IMR-90 (cell line): ENCODE measurements around the gene WDR90. TPM values are rescaled to one million over a fixed set of nuclear protein-coding genes. Genes with fewer than 3 reads are reported as not detected.

Source experiments
- ATAC-seq: fragments of 200-7000 bp; cut with Tn5 transposase; 2 replicates; pipeline ENCODE4 v1.9.1; 2020; ENCODE audit warnings: low read depth, mild to moderate bottlenecking, moderate library complexity
- BruUV-seq: library from RNA; stranded (reverse); fragments of 400-500 nt; replicated peaks from 2 replicates; lab custom pipeline; 2021; lab: Mats Ljungman, UMichigan
- CTCF ChIA-PET: fragments of 300-600 bp; formaldehyde crosslinking; extraction: SDS; loops from one replicate; lab custom pipeline; 2021; ENCODE audit warnings: antibody characterized with exemption; lab: Yijun Ruan, JAX
- POLR2A ChIA-PET: fragments of 300-600 bp; sonication (Branson Sonifier 250); formaldehyde crosslinking; loops from one replicate; lab custom pipeline; 2022; ENCODE audit warnings: antibody characterized with exemption; ENCODE audit not compliant: unreplicated experiment; lab: Charles Lee
- DNase-seq: peaks from one replicate; pipeline ENCODE4 v3.0.0; 2013
- H2AFZ ChIP-seq: replicated peaks from 2 replicates; pipeline ENCODE3; 2013; ENCODE audit warnings: low read length, mild to moderate bottlenecking; ENCODE audit not compliant: poor library complexity
- H2AK5ac ChIP-seq: 2 replicates; pipeline ENCODE4 v1.6.1; 2013; ENCODE audit warnings: low read depth, low read length, inconsistent platforms
- H2AK9ac ChIP-seq: replicated peaks from 2 replicates; pipeline ENCODE3; 2013; ENCODE audit warnings: mild to moderate bottlenecking, low read depth, low read length, moderate library complexity; ENCODE audit not compliant: poor library complexity
- H2BK120ac ChIP-seq: 2 replicates; pipeline ENCODE4 v1.6.1; 2013; ENCODE audit warnings: low read depth, low read length, inconsistent platforms
- H2BK15ac ChIP-seq: 3 replicates; pipeline ENCODE4 v1.6.1; 2013; ENCODE audit warnings: low read depth, low read length, inconsistent platforms
- H2BK20ac ChIP-seq: 2 replicates; pipeline ENCODE4 v1.6.1; 2013; ENCODE audit warnings: low read depth, mild to moderate bottlenecking, inconsistent platforms, low read length, moderate library complexity
- H2BK5ac ChIP-seq: 2 replicates; pipeline ENCODE4 v1.6.1; 2013; ENCODE audit warnings: mild to moderate bottlenecking, low read depth, low read length, inconsistent platforms; ENCODE audit not compliant: poor library complexity, severe bottlenecking
- H3K14ac ChIP-seq: replicated peaks from 2 replicates; pipeline ENCODE4 v1.6.1; 2013; ENCODE audit warnings: low read depth, low read length, inconsistent platforms
- H3K18ac ChIP-seq: 2 replicates; pipeline ENCODE4 v1.6.1; 2013; ENCODE audit warnings: low read depth, low read length, control low read depth
- H3K23ac ChIP-seq: 2 replicates; pipeline ENCODE4 v1.6.1; 2013; ENCODE audit warnings: low read depth, low read length, inconsistent platforms
- H3K27ac ChIP-seq: 2 replicates; pipeline ENCODE4 v1.5.1; 2013; ENCODE audit warnings: mild to moderate bottlenecking, control low read depth, low read length; ENCODE audit not compliant: insufficient read depth
- H3K27me3 ChIP-seq: 2 replicates; pipeline ENCODE4 v1.6.1; 2013; ENCODE audit warnings: low read length; ENCODE audit not compliant: control insufficient read depth, insufficient read depth
- H3K36me3 ChIP-seq: 2 replicates; pipeline ENCODE4 v1.6.1; 2013; ENCODE audit warnings: low read length, mixed read lengths; ENCODE audit not compliant: control insufficient read depth, insufficient read depth
- H3K4ac ChIP-seq: 2 replicates; pipeline ENCODE4 v1.6.1; 2013; ENCODE audit warnings: low read depth, low read length, inconsistent platforms
- H3K4me1 ChIP-seq: 2 replicates; pipeline ENCODE4 v1.6.1; 2013; ENCODE audit warnings: low read length, mixed read lengths; ENCODE audit not compliant: control insufficient read depth, insufficient read depth
- H3K4me2 ChIP-seq: 2 replicates; pipeline ENCODE4 v1.6.1; 2013; ENCODE audit warnings: low read depth, mild to moderate bottlenecking, control low read depth, low read length, moderate library complexity
- H3K4me3 ChIP-seq: 2 replicates; pipeline ENCODE4 v1.5.1; 2013; ENCODE audit warnings: low read depth, mild to moderate bottlenecking, control low read depth, low read length, moderate library complexity; ENCODE audit not compliant: insufficient read depth
- H3K56ac ChIP-seq: 2 replicates; pipeline ENCODE4 v1.6.1; 2013; ENCODE audit warnings: low read length, inconsistent platforms; ENCODE audit not compliant: insufficient read depth; ENCODE audit errors: extremely low read depth
- H3K79me1 ChIP-seq, 2 experiments: 2 replicates each; pipeline ENCODE4 v1.6.1; 2013; ENCODE audit warnings: low read length in 2 of 2, inconsistent platforms in 1 of 2, low read depth in 1 of 2
- H3K9ac ChIP-seq: 2 replicates; pipeline ENCODE4 v1.6.1; 2013; ENCODE audit warnings: low read depth, low read length, control low read depth
- H3K9me1 ChIP-seq: 2 replicates; pipeline ENCODE4 v1.6.1; 2013; ENCODE audit warnings: low read length, inconsistent platforms; ENCODE audit not compliant: insufficient read depth
- H3K9me3 ChIP-seq: 2 replicates; pipeline ENCODE4 v1.6.1; 2013; ENCODE audit warnings: low read length; ENCODE audit not compliant: control insufficient read depth, insufficient read depth
- H4K20me1 ChIP-seq: 2 replicates; pipeline ENCODE4 v1.6.1; 2013; ENCODE audit warnings: low read length, inconsistent platforms; ENCODE audit not compliant: insufficient read depth
- H4K5ac ChIP-seq: 2 replicates; pipeline ENCODE4 v1.6.1; 2013; ENCODE audit warnings: mild to moderate bottlenecking, low read depth, low read length, control low read depth
- H4K8ac ChIP-seq, 2 experiments: 2 replicates each; pipeline ENCODE4 v1.6.1; 2013; ENCODE audit warnings: low read depth in 2 of 2, low read length in 2 of 2, control low read depth in 1 of 2, inconsistent platforms in 1 of 2
- H4K91ac ChIP-seq: 2 replicates; pipeline ENCODE4 v1.6.1; 2013; ENCODE audit warnings: low read depth, low read length, inconsistent platforms; ENCODE audit not compliant: insufficient read depth
- BHLHE40 ChIP-seq: fragments of 150-350 bp; IDR thresholded peaks from 2 replicates; pipeline ENCODE4 v1.6.1; 2016; ENCODE audit warnings: mild to moderate bottlenecking, low read depth, low read length
- CTCF ChIP-seq: conservative IDR thresholded peaks from 2 replicates; pipeline ENCODE4 v1.5.1; 2012; ENCODE audit warnings: mild to moderate bottlenecking, low read depth, low read length, improper control_type of control experiment
- ELK1 ChIP-seq: fragments of 150-350 bp; IDR thresholded peaks from 2 replicates; pipeline ENCODE4 v1.6.1; 2016; ENCODE audit warnings: low read depth, mild to moderate bottlenecking, low read length, moderate library complexity, borderline replicate concordance
- MAFK ChIP-seq: IDR thresholded peaks from 2 replicates; pipeline ENCODE4 v1.6.1; 2012; ENCODE audit warnings: low read depth, low read length, improper control_type of control experiment
- MXI1 ChIP-seq: IDR thresholded peaks from 2 replicates; pipeline ENCODE4 v1.6.1; 2012; ENCODE audit warnings: low read depth, mild to moderate bottlenecking, low read length, moderate library complexity, borderline replicate concordance
- NFE2L2 ChIP-seq: fragments of 150-350 bp; IDR thresholded peaks from 2 replicates; pipeline ENCODE4 v1.6.1; 2016; ENCODE audit warnings: low read depth, mild to moderate bottlenecking, low read length
- POLR2A ChIP-seq: IDR thresholded peaks from 2 replicates; pipeline ENCODE4 v1.6.1; 2012; ENCODE audit warnings: mild to moderate bottlenecking, low read depth, low read length
- RFX5 ChIP-seq: IDR thresholded peaks from 2 replicates; pipeline ENCODE4 v1.8.0; 2012; ENCODE audit warnings: low read depth, mild to moderate bottlenecking, low read length, moderate library complexity
- SMC3 ChIP-seq: fragments of 150-350 bp; IDR thresholded peaks from 2 replicates; pipeline ENCODE4 v1.6.1; 2016; ENCODE audit warnings: low read depth, mild to moderate bottlenecking, antibody characterized with exemption, low read length, moderate library complexity
- USF2 ChIP-seq: fragments of 150-350 bp; IDR thresholded peaks from 2 replicates; pipeline ENCODE4 v1.6.1; 2017; ENCODE audit warnings: mild to moderate bottlenecking, antibody characterized with exemption, low read length, low read depth
- WGBS, 2 experiments: methylation state at CpG; one replicate each; pipeline versions ENCODE4 v1.1.5 to v1.1.7; 2013; ENCODE audit warnings: missing lambda C conversion rate in 2 of 2; ENCODE audit not compliant: insufficient read length in 1 of 2; ENCODE audit errors: extremely low coverage in 2 of 2; 5-methylcytosine and 5-hydroxymethylcytosine counted together
- dilution Hi-C: fragments of 300-500 bp; cut with HindIII; formaldehyde crosslinking; loops from one replicate; pipeline ENCODE4 v1.14.3; 2018; ENCODE audit warnings: low sequenced_read_pairs; ENCODE audit not compliant: unreplicated experiment
- in situ Hi-C: fragments of 300-500 bp; cut with MboI; formaldehyde crosslinking; loops from 3 replicates; pipeline ENCODE4 v1.14.3; 2019; ENCODE audit warnings: low sequenced_read_pairs, inconsistent platforms, mixed read lengths
- intact Hi-C: fragments of 100-400 bp; cut with micrococcal nuclease; formaldehyde crosslinking; loops from 2 replicates; pipeline ENCODE4 v1.10.0; 2022
- polyA plus RNA-seq, 3 experiments: library from polyadenylated mRNA; depleted of rRNA; stranded (reverse); fragments of >200 nt; gene quantifications; 2 replicates each; pipeline ENCODE4 v1.2.3, GENCODE V29; 2012; ENCODE audit warnings: low replicate concordance in 1 of 3
- total RNA-seq: library from RNA; depleted of rRNA; stranded (reverse); fragments of >200 nt; gene quantifications from 2 replicates; pipeline ENCODE4 v1.2.3, GENCODE V29; 2012

The WDR90 gene
- total and polyA plus RNA-seq, 2 of the 4 experiments (the other 2 are of a cell fraction): 1.4 to 18.7 TPM

GRCh38 chr16:660132-660458, 10.9 kb downstream of the WDR90 start:
- Histone ChIP-seq H2BK5ac (no peak overlapping the region), H3K9ac (no peak overlapping the region), H3K4me2 (no peak overlapping the region), H3K9me3 (no peaks in the 10 kb centered on the region), H3K4me3 (no peak overlapping the region), H4K8ac (no peak overlapping the region), H3K4ac (no peak overlapping the region), H3K18ac (no peak overlapping the region), H3K56ac (no peak overlapping the region), H2AFZ (no peak overlapping the region), H2BK120ac (no peak overlapping the region), H2BK20ac (no peak overlapping the region), H3K9me1 (no peaks in the 10 kb centered on the region), H2BK15ac (no peak overlapping the region), H2AK9ac (peak overlapping the region; percentile 28), H3K14ac (no peak overlapping the region), H3K23ac (no peak overlapping the region), H3K27ac (no peak overlapping the region), H4K91ac (no peak overlapping the region), H4K5ac (no peak overlapping the region), H3K27me3 (no peaks in the 10 kb centered on the region), H4K20me1 (no peaks in the 10 kb centered on the region), H2AK5ac (no peak overlapping the region), H3K36me3 (peaks cover 4% of the 10 kb centered on the region), H3K79me1 (no peaks in the 10 kb centered on the region), H3K4me1 (peaks cover 5% of the 10 kb centered on the region)
- in situ Hi-C loops (no loop called here), intact Hi-C loops (loop anchor here (2.0 kb wide), 1 partner anchor 81 kb away; no protein-coding TSS in a partner anchor), dilution Hi-C loops (no loop called here)
- 48% methylated on average over 2 of the region's 6 CpGs; no CpG with 5 or more reads in 1 of the 2 experiments for WGBS, 2 experiments
- TF ChIP-seq BHLHE40 (no peak), SMC3 (no peak), RFX5 (no peak), POLR2A (no peak), MXI1 (no peak), MAFK (no peak), NFE2L2 (no peak), ELK1 (no peak), USF2 (no peak), CTCF (no peak)
- DNase-seq: no peak
- POLR2A ChIA-PET: no interaction called here
- no peak for ATAC-seq
- CTCF ChIA-PET: interaction anchor here (0.7 kb wide), 1 partner anchor 12 kb away, joined by 3 read pairs; no protein-coding TSS in a partner anchor
- BruUV-seq: no TSS peak
